ENCODE data around the gene PDSS2. TPM values are rescaled to one million over a fixed set of nuclear protein-coding genes. Genes with fewer than 3 reads are reported as not detected.
"Not testable (repeated sequence)": the region's sequence is repeated elsewhere in the genome, so short reads cannot be mapped to it uniquely, and the experiment has no call there.

The PDSS2 gene
- total RNA-seq, 1 donor, result 10.2 TPM

GRCh38 chr6:107329063-107329860 is 130.1 kb downstream of the PDSS2 start:
- DNase-seq (ENCODE audit: low read depth in 2 of 3, low spot score in 2 of 3), result no peak

GRCh38 chr6:107328081-107328480 is 131.3 kb downstream of the PDSS2 start:
- DNase-seq (ENCODE audit: low read depth in 2 of 3, low spot score in 2 of 3), result no peak

- no peak for DNase-seq (ENCODE audit: low read depth in 2 of 3, low spot score in 2 of 3)
These were observed 136.1 kb downstream of the PDSS2 start for GRCh38 chr6:107323133-107323785.

GRCh38 chr6:107321793-107322192 is 137.6 kb downstream of the PDSS2 start:
- DNase-seq (ENCODE audit: low read depth in 2 of 3, low spot score in 2 of 3), result no peak

GRCh38 chr6:107319906-107320530 is 139.3 kb downstream of the PDSS2 start:
- DNase-seq (ENCODE audit: low read depth in 2 of 3, low spot score in 2 of 3), result no peak

- peak in 2 of 3 donors; percentile 43 to 57 for DNase-seq (ENCODE audit: low read depth in 2 of 3, low spot score in 2 of 3)
These were observed 141.1 kb downstream of the PDSS2 start for GRCh38 chr6:107318100-107318736.

GRCh38 chr6:107315114-107315513 is 144.2 kb downstream of the PDSS2 start:
- no peak for DNase-seq (ENCODE audit: low read depth in 2 of 3, low spot score in 2 of 3)

- no peak for DNase-seq (ENCODE audit: low read depth in 2 of 3, low spot score in 2 of 3)
These were observed 144.8 kb downstream of the PDSS2 start for GRCh38 chr6:107314531-107314939.

- no peak for DNase-seq (ENCODE audit: low read depth in 2 of 3, low spot score in 2 of 3)
These were observed 145.6 kb downstream of the PDSS2 start for GRCh38 chr6:107313776-107314175.

- DNase-seq (ENCODE audit: low read depth in 2 of 3, low spot score in 2 of 3), result no peak
These were observed 149.0 kb downstream of the PDSS2 start for GRCh38 chr6:107310362-107310761.

- DNase-seq (ENCODE audit: low read depth in 2 of 3, low spot score in 2 of 3), result no peak
These were observed 150.7 kb downstream of the PDSS2 start for GRCh38 chr6:107308677-107309076.

- DNase-seq (ENCODE audit: low read depth in 2 of 3, low spot score in 2 of 3), result not testable (repeated sequence)
These were observed 153.4 kb downstream of the PDSS2 start for GRCh38 chr6:107305994-107306393.

- DNase-seq (ENCODE audit: low read depth in 2 of 3, low spot score in 2 of 3), result no peak
These were observed 154.0 kb downstream of the PDSS2 start for GRCh38 chr6:107305391-107305790.

- no peak for DNase-seq (ENCODE audit: low read depth in 2 of 3, low spot score in 2 of 3)
These were observed 154.8 kb downstream of the PDSS2 start for GRCh38 chr6:107304421-107305025.

GRCh38 chr6:107293350-107293749 is 166.0 kb downstream of the PDSS2 start:
- no peak for DNase-seq (ENCODE audit: low read depth in 2 of 3, low spot score in 2 of 3)

GRCh38 chr6:107292715-107293271 is 166.6 kb downstream of the PDSS2 start:
- no peak for DNase-seq (ENCODE audit: low read depth in 2 of 3, low spot score in 2 of 3)

- no peak for DNase-seq (ENCODE audit: low read depth in 2 of 3, low spot score in 2 of 3)
These were observed 168.9 kb downstream of the PDSS2 start for GRCh38 chr6:107290491-107290890.

- not testable (repeated sequence) for DNase-seq (ENCODE audit: low read depth in 2 of 3, low spot score in 2 of 3)
These were observed 170.1 kb downstream of the PDSS2 start for GRCh38 chr6:107289258-107289657.

- DNase-seq (ENCODE audit: low read depth in 2 of 3, low spot score in 2 of 3), result not testable (repeated sequence)
These were observed 173.7 kb downstream of the PDSS2 start for GRCh38 chr6:107285683-107286082.

- DNase-seq (ENCODE audit: low read depth in 2 of 3, low spot score in 2 of 3), result no peak
These were observed 174.6 kb downstream of the PDSS2 start for GRCh38 chr6:107284805-107285204.
